Glutamatergic neuron (in vitro differentiated cells): ENCODE data around the gene RGS16. TPM values are rescaled to one million over a fixed set of nuclear protein-coding genes. Genes with fewer than 3 reads are reported as not detected.

Experiments
- DNase-seq: peaks from one replicate; pipeline ENCODE4 v3.0.0; 2022
- H3K27ac Mint-ChIP-seq: one replicate; pipeline ENCODE4 v1.8.0; 2020; ENCODE audit warnings: mild to moderate bottlenecking, mixed read lengths, inconsistent platforms; ENCODE audit not compliant: unreplicated experiment
- H3K27me3 Mint-ChIP-seq: one replicate; pipeline ENCODE4 v1.8.0; 2020; ENCODE audit warnings: mild to moderate bottlenecking, moderate library complexity, mixed read lengths, inconsistent platforms; ENCODE audit not compliant: unreplicated experiment
- H3K36me3 Mint-ChIP-seq: one replicate; pipeline ENCODE4 v1.8.0; 2020; ENCODE audit warnings: mild to moderate bottlenecking, mixed read lengths, inconsistent platforms; ENCODE audit not compliant: unreplicated experiment
- H3K4me1 Mint-ChIP-seq: one replicate; pipeline ENCODE4 v1.8.0; 2020; ENCODE audit warnings: mild to moderate bottlenecking, low read depth, mixed read lengths, inconsistent platforms; ENCODE audit not compliant: unreplicated experiment
- H3K4me3 Mint-ChIP-seq: one replicate; pipeline ENCODE4 v1.8.0; 2020; ENCODE audit warnings: mild to moderate bottlenecking, mixed read lengths, inconsistent platforms; ENCODE audit not compliant: unreplicated experiment
- H3K9me3 Mint-ChIP-seq: one replicate; pipeline ENCODE4 v1.8.0; 2020; ENCODE audit warnings: mild to moderate bottlenecking, moderate library complexity, mixed read lengths, inconsistent platforms; ENCODE audit not compliant: unreplicated experiment
- total RNA-seq: library from RNA; stranded (reverse); fragmentation: NEBNext Ultra II Directional; extraction: Animal tissue kit (Norgen Biotek cat#: 25700); gene quantifications from one replicate; pipeline ENCODE4 v1.2.1, GENCODE V29; 2021; ENCODE audit not compliant: unreplicated experiment
- TF ChIP-seq, protein P1 (sequence below): fragments of 200-600 bp; sonication (generic); IDR thresholded peaks from one replicate; pipeline ENCODE4 v1.5.0; 2021; ENCODE audit not compliant: partially characterized antibody, unreplicated experiment

RGS16 gene
- total RNA-seq, 1 donor from 2014 or later: 37.2 TPM

DNA sequence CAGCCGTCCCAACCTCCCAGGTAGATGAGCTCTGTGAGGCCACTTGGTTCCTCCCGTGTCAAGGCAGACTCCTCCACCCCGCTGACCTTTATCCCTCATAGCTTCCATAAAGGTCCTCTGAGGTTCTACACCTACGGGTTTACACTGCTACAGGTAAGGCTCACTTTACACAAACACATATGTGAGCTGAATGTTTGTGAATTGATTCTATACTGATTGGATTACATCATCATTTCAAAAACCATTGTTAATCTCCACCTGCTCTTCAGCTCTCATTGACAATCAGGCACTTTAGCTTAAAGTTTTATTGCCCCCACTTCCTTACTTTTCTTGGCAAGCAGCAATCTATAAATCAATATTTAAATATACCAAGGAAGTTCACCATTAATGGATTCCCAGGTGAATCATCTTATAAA is 12.8 kb upstream of the RGS16 start:
- peak overlapping the region; percentile 36 for H3K4me3 Mint-ChIP-seq
- H3K9me3 Mint-ChIP-seq: peaks cover 8% of the 10 kb centered on the region
- peaks cover 54% of the 10 kb centered on the region for H3K4me1 Mint-ChIP-seq
- peaks cover 5% of the 10 kb centered on the region for H3K36me3 Mint-ChIP-seq
- DNase-seq: no peak
- peaks cover 7% of the 10 kb centered on the region for H3K27me3 Mint-ChIP-seq
- TF ChIP-seq, protein P1, sequence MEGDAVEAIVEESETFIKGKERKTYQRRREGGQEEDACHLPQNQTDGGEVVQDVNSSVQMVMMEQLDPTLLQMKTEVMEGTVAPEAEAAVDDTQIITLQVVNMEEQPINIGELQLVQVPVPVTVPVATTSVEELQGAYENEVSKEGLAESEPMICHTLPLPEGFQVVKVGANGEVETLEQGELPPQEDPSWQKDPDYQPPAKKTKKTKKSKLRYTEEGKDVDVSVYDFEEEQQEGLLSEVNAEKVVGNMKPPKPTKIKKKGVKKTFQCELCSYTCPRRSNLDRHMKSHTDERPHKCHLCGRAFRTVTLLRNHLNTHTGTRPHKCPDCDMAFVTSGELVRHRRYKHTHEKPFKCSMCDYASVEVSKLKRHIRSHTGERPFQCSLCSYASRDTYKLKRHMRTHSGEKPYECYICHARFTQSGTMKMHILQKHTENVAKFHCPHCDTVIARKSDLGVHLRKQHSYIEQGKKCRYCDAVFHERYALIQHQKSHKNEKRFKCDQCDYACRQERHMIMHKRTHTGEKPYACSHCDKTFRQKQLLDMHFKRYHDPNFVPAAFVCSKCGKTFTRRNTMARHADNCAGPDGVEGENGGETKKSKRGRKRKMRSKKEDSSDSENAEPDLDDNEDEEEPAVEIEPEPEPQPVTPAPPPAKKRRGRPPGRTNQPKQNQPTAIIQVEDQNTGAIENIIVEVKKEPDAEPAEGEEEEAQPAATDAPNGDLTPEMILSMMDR: no peak
- peak overlapping the region; percentile 54 for H3K27ac Mint-ChIP-seq

DNA sequence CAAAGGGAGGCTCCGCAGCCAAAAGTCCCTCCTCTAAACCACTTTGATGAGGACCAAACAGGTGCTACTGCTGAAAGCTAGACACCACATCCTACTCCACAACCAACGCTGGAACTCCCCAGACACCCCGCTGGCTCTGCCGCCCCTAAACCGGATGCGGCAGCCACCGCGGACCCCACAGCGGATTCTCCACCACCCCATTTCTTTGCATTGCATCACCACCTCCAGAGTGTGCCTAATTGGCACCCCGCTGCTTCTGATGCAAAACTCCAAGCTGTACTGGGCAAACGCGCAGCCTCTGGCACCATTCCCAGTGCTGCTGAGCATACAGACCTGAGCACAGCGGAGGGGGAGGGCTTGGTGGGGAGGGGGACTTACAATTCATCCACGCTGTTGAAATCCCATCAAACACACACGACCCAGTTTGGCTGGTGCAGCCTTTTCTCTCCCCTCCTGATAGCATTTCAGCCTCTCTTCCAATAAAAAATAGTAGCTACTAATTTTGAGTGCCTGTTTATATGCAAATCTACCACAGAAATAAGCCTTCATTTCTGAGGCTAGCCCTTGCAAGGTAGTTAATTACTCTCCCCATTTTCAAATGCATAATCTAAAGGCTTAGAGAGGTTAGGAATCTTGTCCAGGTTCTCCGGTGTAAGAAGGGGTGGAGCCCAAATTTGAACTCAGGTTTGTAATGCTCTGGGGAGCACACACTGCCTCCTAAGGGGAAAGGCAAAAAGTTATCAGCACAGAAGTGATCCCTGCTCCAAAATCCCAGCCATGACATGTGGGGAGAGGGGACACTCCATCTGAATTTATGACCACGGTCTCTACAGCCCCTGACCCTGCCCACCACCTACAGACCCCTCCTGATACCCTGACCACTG is 12.2 kb upstream of the RGS16 start:
- H3K36me3 Mint-ChIP-seq: peaks cover 5% of the 10 kb centered on the region
- peak overlapping the region; percentile 73 for H3K27ac Mint-ChIP-seq
- H3K9me3 Mint-ChIP-seq: peaks cover 10% of the 10 kb centered on the region
- peaks cover 7% of the 10 kb centered on the region for H3K27me3 Mint-ChIP-seq
- peak overlapping the region; percentile 79 for H3K4me3 Mint-ChIP-seq
- peak; percentile 55 for DNase-seq
- TF ChIP-seq, protein P1: no peak
- H3K4me1 Mint-ChIP-seq: peaks cover 60% of the 10 kb centered on the region

DNA sequence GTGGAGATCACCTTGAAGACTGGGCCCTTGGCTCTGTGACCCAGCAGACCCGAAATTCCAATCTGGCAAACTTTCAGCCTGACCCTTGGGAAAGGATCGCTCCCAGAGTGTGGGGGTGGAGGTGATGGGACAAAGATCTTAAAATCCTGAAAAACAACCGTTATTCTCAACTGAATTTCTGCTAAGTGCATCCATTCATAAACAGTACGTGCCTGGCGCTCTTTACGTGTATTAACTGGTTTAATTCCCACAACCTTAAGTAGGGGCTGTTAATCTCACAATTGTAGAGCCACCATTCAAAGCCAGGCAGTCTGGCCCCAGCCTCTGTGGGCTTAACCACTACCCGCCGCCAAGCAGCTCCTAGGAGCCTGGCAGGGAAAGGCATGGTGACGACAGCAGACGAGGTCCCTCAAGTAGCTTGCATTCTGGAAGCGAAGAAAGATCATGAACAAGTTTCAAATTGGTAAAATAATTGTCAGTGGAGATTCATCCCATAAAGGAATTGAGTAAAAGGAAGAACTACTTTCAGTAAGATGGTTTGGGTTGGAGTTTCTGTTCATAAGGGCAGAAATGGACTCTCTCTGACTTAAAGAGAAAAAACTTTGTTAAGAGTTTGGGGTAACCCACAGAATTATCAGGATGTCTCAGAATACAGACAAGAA is 11.4 kb upstream of the RGS16 start:
- DNase-seq: no peak

DNA sequence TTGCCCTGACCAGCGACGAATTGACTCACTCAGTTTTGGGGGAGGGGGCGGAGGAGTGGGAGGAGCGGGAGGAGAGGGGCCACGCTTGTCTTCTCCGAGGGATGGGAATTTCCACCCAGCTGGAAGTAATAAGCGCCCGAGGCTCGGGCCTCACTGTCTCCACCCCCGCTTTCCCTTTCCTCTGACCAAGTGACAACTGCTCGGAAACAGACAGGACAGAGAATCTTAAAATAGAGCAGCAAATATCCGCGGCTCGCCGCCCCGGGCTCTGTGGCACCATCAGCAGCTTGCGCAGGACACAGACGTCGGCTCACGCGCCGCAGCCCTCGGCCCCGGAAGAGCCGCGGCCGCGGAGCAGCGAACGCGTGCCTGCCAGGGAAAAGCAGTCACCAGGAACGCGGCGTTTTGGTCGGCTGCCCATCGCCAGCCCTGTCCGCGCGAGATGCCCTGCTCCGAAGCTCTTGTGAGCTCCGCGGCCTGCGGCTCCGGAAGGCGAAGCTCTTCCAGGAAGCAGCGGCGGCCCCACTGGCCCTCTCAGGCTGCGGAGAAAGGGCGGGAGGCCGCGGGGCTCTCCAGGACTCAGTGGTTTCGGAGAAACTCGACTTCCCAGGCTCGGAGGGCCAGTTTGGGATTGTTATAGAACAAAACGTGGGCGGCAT is 10.7 kb upstream of the RGS16 start:
- Mint-ChIP-seq H3K36me3 (no peaks in the 10 kb centered on the region), H3K27me3 (peaks cover 7% of the 10 kb centered on the region), H3K4me1 (peaks cover 74% of the 10 kb centered on the region), H3K9me3 (peaks cover 6% of the 10 kb centered on the region), H3K27ac (peak overlapping the region; percentile 73), H3K4me3 (peak overlapping the region; percentile 79)
- DNase-seq: peak; percentile 59
- TF ChIP-seq, protein P1: no peak

More for the DNA sequence above, 11.4 kb upstream of the RGS16 start:
- Mint-ChIP-seq H3K9me3 (peaks cover 8% of the 10 kb centered on the region), H3K36me3 (peaks cover 2% of the 10 kb centered on the region), H3K27ac (peak overlapping the region; percentile 73), H3K27me3 (peaks cover 7% of the 10 kb centered on the region), H3K4me1 (peaks cover 67% of the 10 kb centered on the region), H3K4me3 (peak overlapping the region; percentile 79)
- TF ChIP-seq, protein P1: no peak
